Astrocyte of the cerebellum (primary cell): ENCODE results near the gene AGA.

Source experiments
- DNase-seq: peaks from one replicate; pipeline ENCODE4 v3.0.0-alpha.2; 2011; ENCODE audit warnings: low read depth
- H3K4me3 ChIP-seq: 2 replicates; pipeline ENCODE4 v1.5.1; 2011; ENCODE audit warnings: mild to moderate bottlenecking, low read depth, low read length, moderate library complexity
- CTCF ChIP-seq: IDR thresholded peaks from 2 replicates; pipeline ENCODE4 v1.5.1; 2012; ENCODE audit warnings: low read length, low read depth, moderate library complexity, mild to moderate bottlenecking; ENCODE audit errors: missing control alignments
- in situ Hi-C: cut with HindIII; loops from 2 replicates; pipeline ENCODE4 v1.10.0; 2017; ENCODE audit warnings: low sequenced_read_pairs

The AGA gene

GRCh38 chr4:177401658-177402273, 40.5 kb downstream of the AGA start:
- in situ Hi-C loops: no loop called here
- H3K4me3 ChIP-seq: no peak overlapping the region
- no peak for DNase-seq
- TF ChIP-seq CTCF: no peak

- in situ Hi-C loops: no loop called here
- no peak for TF ChIP-seq CTCF
- DNase-seq: peak; percentile 22
- no peak overlapping the region for H3K4me3 ChIP-seq
Observed at GRCh38 chr4:177400030-177400429, 42.2 kb downstream of the AGA start.

- TF ChIP-seq CTCF: no peak
- no peak for DNase-seq
- in situ Hi-C loops: no loop called here
- no peak overlapping the region for H3K4me3 ChIP-seq
Observed at GRCh38 chr4:177396352-177396751, 45.9 kb downstream of the AGA start.

- no peak for DNase-seq
- no peak overlapping the region for H3K4me3 ChIP-seq
- in situ Hi-C loops: no loop called here
- TF ChIP-seq CTCF: no peak
Observed at GRCh38 chr4:177393236-177393635, 49.0 kb downstream of the AGA start.

GRCh38 chr4:177391953-177392352, 50.3 kb downstream of the AGA start:
- no peak overlapping the region for H3K4me3 ChIP-seq
- in situ Hi-C loops: no loop called here
- no peak for DNase-seq
- no peak for TF ChIP-seq CTCF

- no peak for DNase-seq
- in situ Hi-C loops: no loop called here
- H3K4me3 ChIP-seq: no peak overlapping the region
- no peak for TF ChIP-seq CTCF
Observed at GRCh38 chr4:177391287-177391686, 51.0 kb downstream of the AGA start.
